ENCODE measurements around the gene CMIP. TPM values are rescaled to one million over a fixed set of nuclear protein-coding genes. Genes with fewer than 3 reads are reported as not detected.

The CMIP gene
- polyA plus RNA-seq, 1 donor from 2014 or later: 15.1 TPM

DNA sequence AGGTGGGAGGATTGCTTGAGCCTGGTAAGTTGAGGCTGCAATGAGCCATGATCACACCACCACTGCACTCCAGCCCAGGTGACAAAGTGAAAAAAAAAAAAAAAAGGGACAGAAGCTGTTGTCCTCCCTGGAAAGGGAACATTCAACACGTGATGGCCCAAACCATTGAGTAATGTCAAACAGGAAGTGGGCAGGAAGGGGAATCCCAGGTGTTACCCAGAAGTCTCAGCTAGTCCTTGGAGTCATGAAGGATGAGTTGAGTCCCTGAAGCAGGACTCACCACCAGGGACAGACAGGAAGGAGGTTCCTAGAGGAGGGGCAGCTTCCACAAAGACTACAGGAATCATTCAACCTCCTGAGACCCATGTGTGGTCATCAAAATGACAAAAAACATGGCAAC lies 19.8 kb upstream of the CMIP start:
- Histone ChIP-seq H3K9me3 (ENCODE audit: low read length) (no peaks in the 10 kb centered on the region), H3K4me2 (ENCODE audit: low read length) (no peak overlapping the region), H3K27me3 (ENCODE audit: insufficient read depth, low read depth, low read length) (no peaks in the 10 kb centered on the region), H2AFZ (ENCODE audit: low read depth, low read length) (no peak overlapping the region), H3K9me2 (ENCODE audit: insufficient read depth, low read length) (no peaks in the 10 kb centered on the region), H3K4me3 (ENCODE audit: low read length) (no peak overlapping the region), H4K20me1 (ENCODE audit: insufficient read depth) (no peaks in the 10 kb centered on the region), H3K27ac (ENCODE audit: low read length) (no peak overlapping the region), H3K36me3 (ENCODE audit: insufficient read depth, low read length) (no peaks in the 10 kb centered on the region), H3K79me2 (replicated peaks; ENCODE audit: insufficient read depth, low read length) (no peaks in the 10 kb centered on the region), H3K9ac (ENCODE audit: low read length) (no peak overlapping the region), H3F3A (ENCODE audit: insufficient read depth, low read length, poor library complexity, severe bottlenecking) (no peaks in the 10 kb centered on the region)
- no peak for TF ChIP-seq MXI1 (conservative IDR thresholded peaks at IDR 0.05; ENCODE audit: poor library complexity, severe bottlenecking)
- TF ChIP-seq POLR2AphosphoS5 (IDR thresholded peaks at IDR 0.05): no peak

DNA sequence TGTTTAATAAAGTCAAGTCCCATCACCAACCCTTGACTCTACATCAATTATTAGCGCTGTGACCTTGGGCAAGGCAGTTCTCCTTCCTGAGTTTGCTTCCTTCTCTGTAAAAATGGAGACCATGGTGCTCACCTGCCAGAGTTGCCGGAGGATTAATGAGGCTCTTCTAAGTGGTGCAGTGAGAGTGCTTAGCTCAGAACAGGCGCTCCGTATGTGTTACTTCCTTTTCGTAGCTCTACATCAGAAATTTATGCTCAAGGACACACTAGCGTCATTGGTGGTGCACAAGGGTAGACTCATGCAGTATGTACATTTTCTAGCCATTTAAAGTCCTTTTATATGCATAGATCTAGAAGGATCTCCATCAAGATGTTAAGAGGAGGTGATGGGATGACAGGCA lies 17.4 kb upstream of the CMIP start:
- no peaks in the 10 kb centered on the region for H3F3A ChIP-seq (ENCODE audit: insufficient read depth, low read length, poor library complexity, severe bottlenecking)
- no peak overlapping the region for H2AFZ ChIP-seq (ENCODE audit: low read depth, low read length)
- no peaks in the 10 kb centered on the region for H4K20me1 ChIP-seq (ENCODE audit: insufficient read depth)
- no peaks in the 10 kb centered on the region for H3K27me3 ChIP-seq (ENCODE audit: insufficient read depth, low read depth, low read length)
- no peak overlapping the region for H3K9ac ChIP-seq (ENCODE audit: low read length)
- H3K4me2 ChIP-seq (ENCODE audit: low read length): no peak overlapping the region
- TF ChIP-seq SMC3 (conservative IDR thresholded peaks at IDR 0.05; ENCODE audit: poor library complexity): no peak
- no peak for TF ChIP-seq POLR2AphosphoS5 (IDR thresholded peaks at IDR 0.05)
- H3K27ac ChIP-seq (ENCODE audit: low read length): no peak overlapping the region
- H3K36me3 ChIP-seq (ENCODE audit: insufficient read depth, low read length): no peaks in the 10 kb centered on the region
- no peak overlapping the region for H3K4me3 ChIP-seq (ENCODE audit: low read length)
- H3K9me2 ChIP-seq (ENCODE audit: insufficient read depth, low read length): no peaks in the 10 kb centered on the region
- H3K9me3 ChIP-seq (ENCODE audit: low read length): no peaks in the 10 kb centered on the region
- no peaks in the 10 kb centered on the region for H3K79me2 ChIP-seq (replicated peaks; ENCODE audit: insufficient read depth, low read length)

DNA sequence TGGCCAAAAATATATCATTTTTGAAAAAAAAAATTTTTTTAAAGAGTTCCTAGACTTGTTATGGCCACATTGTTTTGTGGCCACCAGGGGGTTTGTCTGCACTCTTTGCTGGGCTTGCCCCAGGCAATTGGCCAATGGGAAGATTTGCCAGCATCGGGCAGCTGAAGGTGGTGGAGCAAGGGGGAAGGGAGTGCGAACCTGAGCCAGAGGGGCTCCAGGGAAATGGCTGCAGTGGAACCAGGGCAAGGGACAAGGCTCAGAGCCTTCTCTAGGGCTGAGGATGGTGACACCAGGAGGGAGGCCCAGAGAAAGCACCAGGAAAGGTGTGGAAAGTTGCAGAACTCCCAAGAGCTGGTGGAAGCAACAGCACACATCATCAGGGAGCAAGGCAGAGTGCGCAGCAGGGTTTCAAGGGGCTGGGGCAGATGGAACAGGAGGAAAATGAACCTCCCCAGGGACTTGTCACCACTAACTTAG lies 15.5 kb upstream of the CMIP start:
- H3K27ac ChIP-seq (ENCODE audit: low read length): no peak overlapping the region
- H3K9me2 ChIP-seq (ENCODE audit: insufficient read depth, low read length): no peaks in the 10 kb centered on the region
- no peak overlapping the region for H2AFZ ChIP-seq (ENCODE audit: low read depth, low read length)
- no peak overlapping the region for H3K4me2 ChIP-seq (ENCODE audit: low read length)
- no peaks in the 10 kb centered on the region for H4K20me1 ChIP-seq (ENCODE audit: insufficient read depth)
- H3K36me3 ChIP-seq (ENCODE audit: insufficient read depth, low read length): no peaks in the 10 kb centered on the region
- no peaks in the 10 kb centered on the region for H3F3A ChIP-seq (ENCODE audit: insufficient read depth, low read length, poor library complexity, severe bottlenecking)
- H3K4me3 ChIP-seq (ENCODE audit: low read length): no peak overlapping the region
- no peak overlapping the region for H3K9ac ChIP-seq (ENCODE audit: low read length)
- TF ChIP-seq TAF1 (IDR thresholded peaks at IDR 0.05; ENCODE audit: low read depth) (no peak), EP300 (conservative IDR thresholded peaks at IDR 0.05; ENCODE audit: poor library complexity, severe bottlenecking) (no peak), SMC3 (conservative IDR thresholded peaks at IDR 0.05; ENCODE audit: poor library complexity) (no peak)
- no peaks in the 10 kb centered on the region for H3K79me2 ChIP-seq (replicated peaks; ENCODE audit: insufficient read depth, low read length)
- no peaks in the 10 kb centered on the region for H3K9me3 ChIP-seq (ENCODE audit: low read length)
- no peaks in the 10 kb centered on the region for H3K27me3 ChIP-seq (ENCODE audit: insufficient read depth, low read depth, low read length)

DNA sequence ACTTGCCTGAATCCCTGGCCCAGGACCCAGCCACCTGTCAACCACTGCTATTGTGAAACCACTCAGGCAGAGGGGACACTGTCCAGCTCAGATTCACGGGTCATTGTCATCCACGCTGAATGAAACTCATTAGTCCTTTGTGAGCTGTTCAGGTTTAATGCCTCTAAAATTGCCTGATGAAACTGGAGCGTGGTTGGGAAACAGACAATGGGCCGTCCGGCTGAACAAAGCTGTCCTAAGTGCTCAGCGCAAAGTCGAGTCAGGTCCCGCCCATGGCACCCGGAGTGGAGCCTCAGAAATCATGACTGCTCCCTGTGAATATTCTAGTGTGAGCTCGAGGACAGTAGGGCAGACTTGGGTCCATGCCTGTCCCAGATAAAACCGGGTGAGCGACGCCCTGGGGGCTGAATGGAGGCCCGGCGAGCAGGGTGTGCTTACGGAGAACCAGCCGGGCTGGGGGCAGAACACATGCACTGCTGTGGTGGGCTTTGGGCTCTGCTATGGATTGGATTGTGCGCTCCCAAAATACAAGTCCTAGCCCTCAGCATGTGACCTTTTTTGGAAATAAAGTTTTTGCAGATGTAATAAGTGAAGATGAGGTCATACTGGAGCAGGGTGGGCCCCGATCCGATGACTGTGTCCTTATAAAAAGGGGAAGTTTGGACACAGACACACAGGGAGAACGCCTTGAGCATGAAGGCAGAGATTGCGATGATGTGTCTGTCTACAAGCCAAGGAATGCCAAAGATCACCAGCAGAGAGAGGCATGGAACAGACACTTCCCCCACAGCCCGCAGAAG lies 12.9 kb upstream of the CMIP start:
- Histone ChIP-seq H3K4me3 (ENCODE audit: low read length) (no peak overlapping the region), H3K9me2 (ENCODE audit: insufficient read depth, low read length) (no peaks in the 10 kb centered on the region), H3K27me3 (ENCODE audit: insufficient read depth, low read depth, low read length) (no peaks in the 10 kb centered on the region), H3K4me2 (ENCODE audit: low read length) (no peak overlapping the region), H3K27ac (ENCODE audit: low read length) (no peak overlapping the region), H3K9me3 (ENCODE audit: low read length) (no peaks in the 10 kb centered on the region), H3K79me2 (replicated peaks; ENCODE audit: insufficient read depth, low read length) (no peaks in the 10 kb centered on the region), H4K20me1 (ENCODE audit: insufficient read depth) (no peaks in the 10 kb centered on the region), H3F3A (ENCODE audit: insufficient read depth, low read length, poor library complexity, severe bottlenecking) (no peaks in the 10 kb centered on the region), H3K36me3 (ENCODE audit: insufficient read depth, low read length) (no peaks in the 10 kb centered on the region), H3K9ac (ENCODE audit: low read length) (no peak overlapping the region), H2AFZ (ENCODE audit: low read depth, low read length) (no peak overlapping the region)
- TF ChIP-seq TAF1 (IDR thresholded peaks at IDR 0.05; ENCODE audit: low read depth): no peak
- TF ChIP-seq EZH2 (IDR thresholded peaks at IDR 0.05; ENCODE audit: borderline replicate concordance, insufficient read depth, low read length, poor library complexity, severe bottlenecking): no peak
- TF ChIP-seq MXI1 (conservative IDR thresholded peaks at IDR 0.05; ENCODE audit: poor library complexity, severe bottlenecking): no peak
- TF ChIP-seq SMC3 (conservative IDR thresholded peaks at IDR 0.05; ENCODE audit: poor library complexity): no peak
- TF ChIP-seq EP300 (conservative IDR thresholded peaks at IDR 0.05; ENCODE audit: poor library complexity, severe bottlenecking): no peak
- TF ChIP-seq POLR2AphosphoS5 (IDR thresholded peaks at IDR 0.05): no peak
- TF ChIP-seq RAD21 (conservative IDR thresholded peaks at IDR 0.05): no peak
- TF ChIP-seq, protein P1, sequence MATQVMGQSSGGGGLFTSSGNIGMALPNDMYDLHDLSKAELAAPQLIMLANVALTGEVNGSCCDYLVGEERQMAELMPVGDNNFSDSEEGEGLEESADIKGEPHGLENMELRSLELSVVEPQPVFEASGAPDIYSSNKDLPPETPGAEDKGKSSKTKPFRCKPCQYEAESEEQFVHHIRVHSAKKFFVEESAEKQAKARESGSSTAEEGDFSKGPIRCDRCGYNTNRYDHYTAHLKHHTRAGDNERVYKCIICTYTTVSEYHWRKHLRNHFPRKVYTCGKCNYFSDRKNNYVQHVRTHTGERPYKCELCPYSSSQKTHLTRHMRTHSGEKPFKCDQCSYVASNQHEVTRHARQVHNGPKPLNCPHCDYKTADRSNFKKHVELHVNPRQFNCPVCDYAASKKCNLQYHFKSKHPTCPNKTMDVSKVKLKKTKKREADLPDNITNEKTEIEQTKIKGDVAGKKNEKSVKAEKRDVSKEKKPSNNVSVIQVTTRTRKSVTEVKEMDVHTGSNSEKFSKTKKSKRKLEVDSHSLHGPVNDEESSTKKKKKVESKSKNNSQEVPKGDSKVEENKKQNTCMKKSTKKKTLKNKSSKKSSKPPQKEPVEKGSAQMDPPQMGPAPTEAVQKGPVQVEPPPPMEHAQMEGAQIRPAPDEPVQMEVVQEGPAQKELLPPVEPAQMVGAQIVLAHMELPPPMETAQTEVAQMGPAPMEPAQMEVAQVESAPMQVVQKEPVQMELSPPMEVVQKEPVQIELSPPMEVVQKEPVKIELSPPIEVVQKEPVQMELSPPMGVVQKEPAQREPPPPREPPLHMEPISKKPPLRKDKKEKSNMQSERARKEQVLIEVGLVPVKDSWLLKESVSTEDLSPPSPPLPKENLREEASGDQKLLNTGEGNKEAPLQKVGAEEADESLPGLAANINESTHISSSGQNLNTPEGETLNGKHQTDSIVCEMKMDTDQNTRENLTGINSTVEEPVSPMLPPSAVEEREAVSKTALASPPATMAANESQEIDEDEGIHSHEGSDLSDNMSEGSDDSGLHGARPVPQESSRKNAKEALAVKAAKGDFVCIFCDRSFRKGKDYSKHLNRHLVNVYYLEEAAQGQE (IDR thresholded peaks at IDR 0.05; ENCODE audit: borderline replicate concordance): no peak
